Measurements from ENCODE around the gene SIRT2. TPM values are rescaled to one million over a fixed set of nuclear protein-coding genes. Genes with fewer than 3 reads are reported as not detected.
"Not testable (repeated sequence)": the region's sequence is repeated elsewhere in the genome, so short reads cannot be mapped to it uniquely, and the experiment has no call there.

Gene SIRT2
- total RNA-seq, 2 donors from 2014 or later, result 60.9 to 87.3 TPM

DNA sequence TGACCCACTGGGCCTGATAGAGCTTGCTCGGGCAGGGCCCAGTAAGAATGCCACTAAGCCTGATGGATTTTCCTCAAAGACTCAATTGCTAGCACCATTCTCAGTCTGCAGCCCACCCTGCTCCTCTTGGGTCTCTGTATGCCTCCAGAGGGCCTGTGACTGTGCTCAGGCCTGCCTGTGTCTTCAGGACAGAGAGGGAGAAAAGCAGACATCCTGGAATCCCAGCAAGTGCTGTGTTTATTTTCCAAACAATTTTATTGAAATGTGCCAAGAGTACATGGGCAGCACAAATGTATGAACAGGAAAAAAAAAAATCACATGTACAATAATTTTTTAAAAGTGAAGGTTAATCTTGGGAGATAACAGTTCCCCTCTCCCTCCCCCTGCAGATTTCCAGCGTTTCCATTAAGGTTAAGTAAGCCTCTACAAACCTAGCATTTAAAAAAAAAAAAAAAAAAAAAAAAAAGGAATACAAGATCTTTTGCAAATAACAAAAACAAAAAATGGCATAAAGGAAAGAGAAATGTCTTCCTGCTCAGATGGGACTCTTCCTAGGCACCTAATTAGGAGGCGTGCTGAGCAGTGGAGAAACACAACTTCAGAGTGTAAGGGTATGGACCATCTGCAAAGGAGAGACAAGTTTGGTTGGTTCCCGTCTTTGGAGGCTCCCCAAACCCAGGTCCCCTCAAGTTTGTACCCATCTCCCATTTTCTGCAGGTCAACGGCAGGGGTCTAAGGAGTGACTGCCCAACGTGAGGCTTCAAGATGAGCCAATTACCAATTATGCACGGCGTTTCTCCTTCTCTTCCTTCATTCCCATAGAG is 63.0 kb downstream of the SIRT2 start:
- DNase-seq (ENCODE audit: low spot score) (no peak), ATAC-seq (no peak)
- Mint-ChIP-seq H3K4me1 (ENCODE audit: low read depth in 2 of 2) (peaks cover 21 to 24% of the 10 kb centered on the region in 2 donors), H3K36me3 (peaks cover 4% of the 10 kb centered on the region), H3K4me3 (no peak overlapping the region), H3K9me3 (no peaks in the 10 kb centered on the region), H3K27me3 (no peaks in the 10 kb centered on the region), H3K27ac (peak overlapping the region in 1 of 2 donors; percentile 27)

DNA sequence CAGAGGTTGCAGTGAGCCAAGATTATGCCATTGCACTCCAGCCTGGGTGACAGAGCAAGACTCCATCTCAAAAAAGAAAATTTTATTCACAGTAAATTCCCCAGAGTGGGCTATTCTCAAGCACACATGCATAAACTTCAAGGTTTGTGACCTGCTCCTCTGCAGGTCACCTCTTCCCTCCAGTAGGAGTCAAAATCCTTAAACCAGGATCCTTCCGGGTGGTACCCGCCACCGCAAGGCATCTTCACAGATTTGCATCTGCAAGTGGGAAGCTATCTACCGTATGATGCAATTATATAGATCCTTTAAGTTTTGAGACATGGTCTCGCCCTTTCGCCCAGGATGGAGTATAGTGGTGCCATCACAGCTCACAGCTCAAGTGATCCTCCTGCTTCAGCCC is 64.8 kb downstream of the SIRT2 start:
- Mint-ChIP-seq H3K4me1 (ENCODE audit: low read depth in 2 of 2) (peaks cover 21% of the 10 kb centered on the region in 2 donors), H3K36me3 (peaks cover 4% of the 10 kb centered on the region), H3K4me3 (no peak overlapping the region), H3K27ac (no peak overlapping the region), H3K9me3 (no peaks in the 10 kb centered on the region), H3K27me3 (no peaks in the 10 kb centered on the region)
- ATAC-seq (no peak), DNase-seq (ENCODE audit: low spot score) (no peak)

DNA sequence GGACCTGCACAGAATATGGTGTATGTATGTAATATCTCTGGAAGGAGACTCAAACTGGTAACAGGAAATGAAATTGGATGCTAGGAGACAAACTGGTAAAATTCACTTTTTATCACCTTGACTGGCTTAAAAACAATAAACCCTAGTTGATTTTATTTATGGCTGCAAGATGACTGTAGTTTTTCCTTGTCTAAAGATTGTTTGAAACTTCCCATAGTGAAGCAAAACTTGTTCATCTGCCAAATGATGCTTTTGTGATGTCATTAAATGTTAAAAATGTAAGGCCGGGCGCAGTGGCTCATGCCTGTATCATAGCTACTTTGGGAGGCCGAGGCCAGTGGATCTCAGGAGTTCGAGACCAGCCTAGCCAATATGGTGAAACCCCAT is 65.3 kb downstream of the SIRT2 start:
- no peak overlapping the region for H3K4me3 Mint-ChIP-seq
- H3K9me3 Mint-ChIP-seq, result no peaks in the 10 kb centered on the region
- no peak for DNase-seq (ENCODE audit: low spot score)
- no peaks in the 10 kb centered on the region for H3K27me3 Mint-ChIP-seq
- peaks cover 4% of the 10 kb centered on the region for H3K36me3 Mint-ChIP-seq
- no peak overlapping the region for H3K27ac Mint-ChIP-seq
- H3K4me1 Mint-ChIP-seq (ENCODE audit: low read depth in 2 of 2), result peaks cover 18 to 21% of the 10 kb centered on the region in 2 donors
- no peak for ATAC-seq

DNA sequence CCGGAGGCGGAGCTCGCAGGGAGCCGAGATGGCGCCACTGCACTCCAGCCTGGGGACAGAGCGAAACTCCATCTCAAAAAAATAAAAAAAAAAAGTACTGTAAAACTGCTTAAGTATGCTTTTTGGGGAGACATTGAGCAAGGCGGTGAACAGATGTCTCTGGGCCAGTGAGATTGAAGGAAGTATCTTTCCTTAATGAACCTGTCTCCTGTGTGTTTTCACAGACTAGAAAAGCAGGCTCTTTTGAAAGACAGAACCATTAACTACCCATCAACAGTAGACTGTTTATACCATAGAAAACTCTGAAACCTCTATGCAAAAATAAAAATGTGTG is 66.4 kb downstream of the SIRT2 start:
- Mint-ChIP-seq H3K4me1 (ENCODE audit: low read depth in 2 of 2) (peaks cover 14 to 18% of the 10 kb centered on the region in 2 donors), H3K27ac (peak overlapping the region; percentile 28 to 99), H3K9me3 (no peaks in the 10 kb centered on the region), H3K27me3 (no peaks in the 10 kb centered on the region), H3K4me3 (no peak overlapping the region), H3K36me3 (peaks cover 4% of the 10 kb centered on the region)
- DNase-seq (ENCODE audit: low spot score), result no peak
- no peak for ATAC-seq

DNA sequence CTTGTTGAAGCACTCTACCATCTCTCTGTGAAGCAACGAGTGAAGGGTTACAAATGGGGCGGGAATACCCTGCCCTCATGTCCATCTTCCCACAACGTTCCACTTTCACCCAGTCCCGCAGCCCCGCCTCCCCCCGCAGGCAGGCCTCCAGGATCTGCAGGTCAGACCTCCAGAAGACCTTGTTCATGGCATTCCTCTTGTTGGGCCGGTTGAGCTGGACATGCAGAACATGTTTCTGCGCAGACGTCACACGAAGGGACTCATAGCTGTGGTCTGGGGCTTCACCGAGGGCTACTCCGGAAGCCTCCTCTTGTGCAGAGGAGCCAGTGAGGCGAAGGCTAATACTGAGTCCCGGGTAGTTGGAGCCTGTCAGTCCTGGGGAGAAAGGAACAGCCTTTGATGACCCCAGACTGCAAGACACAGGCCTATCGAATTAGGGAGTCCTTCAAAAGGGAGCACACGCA is 68.2 kb downstream of the SIRT2 start:
- H3K4me1 Mint-ChIP-seq (ENCODE audit: low read depth in 2 of 2), result peaks cover 14 to 22% of the 10 kb centered on the region in 2 donors
- H3K9me3 Mint-ChIP-seq, result no peaks in the 10 kb centered on the region
- H3K27me3 Mint-ChIP-seq, result no peaks in the 10 kb centered on the region
- peak overlapping the region; percentile 82 to 99 for H3K27ac Mint-ChIP-seq
- ATAC-seq (peak; percentile 81), DNase-seq (ENCODE audit: low spot score) (peak; percentile 83)
- H3K36me3 Mint-ChIP-seq, result no peaks in the 10 kb centered on the region
- H3K4me3 Mint-ChIP-seq, result peak overlapping the region; percentile 85

DNA sequence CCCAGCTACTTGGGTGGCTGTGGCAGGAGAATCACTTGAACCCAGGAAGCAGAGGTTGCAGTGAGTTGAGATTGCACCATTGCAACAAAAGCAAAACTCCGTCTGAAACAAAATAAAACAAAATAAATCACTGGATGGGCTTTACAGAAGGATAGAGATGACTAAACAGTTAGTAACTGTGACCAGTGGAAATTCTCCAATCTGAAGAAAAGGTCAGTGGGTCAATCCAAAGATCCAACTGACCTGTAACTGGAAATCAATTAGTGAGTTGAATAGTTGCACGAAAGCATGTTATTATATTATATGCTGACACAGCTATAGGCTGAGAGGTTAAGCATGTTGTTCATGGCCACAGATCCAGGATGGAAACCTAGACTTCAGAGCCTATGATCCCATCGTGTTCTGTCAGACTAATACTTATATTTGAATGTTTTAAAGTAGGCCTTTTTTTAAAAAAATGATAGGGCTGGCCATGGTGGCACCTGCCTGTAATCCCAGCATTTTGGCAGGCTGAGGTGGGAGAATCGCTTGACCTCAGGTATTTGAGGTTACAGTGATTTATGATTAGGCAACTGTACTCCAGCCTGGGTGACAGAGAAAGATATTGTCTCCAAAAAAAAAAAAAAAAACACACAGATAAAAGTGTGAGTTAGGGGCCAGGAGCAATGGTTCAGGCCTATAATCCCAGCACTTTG is 69.2 kb downstream of the SIRT2 start:
- Mint-ChIP-seq H3K36me3 (no peaks in the 10 kb centered on the region), H3K27me3 (no peaks in the 10 kb centered on the region), H3K4me1 (ENCODE audit: low read depth in 2 of 2) (peaks cover 14 to 22% of the 10 kb centered on the region in 2 donors), H3K27ac (peak overlapping the region; percentile 82 to 99), H3K4me3 (peak overlapping the region; percentile 85), H3K9me3 (no peaks in the 10 kb centered on the region)
- no peak for ATAC-seq
- no peak for DNase-seq (ENCODE audit: low spot score)

DNA sequence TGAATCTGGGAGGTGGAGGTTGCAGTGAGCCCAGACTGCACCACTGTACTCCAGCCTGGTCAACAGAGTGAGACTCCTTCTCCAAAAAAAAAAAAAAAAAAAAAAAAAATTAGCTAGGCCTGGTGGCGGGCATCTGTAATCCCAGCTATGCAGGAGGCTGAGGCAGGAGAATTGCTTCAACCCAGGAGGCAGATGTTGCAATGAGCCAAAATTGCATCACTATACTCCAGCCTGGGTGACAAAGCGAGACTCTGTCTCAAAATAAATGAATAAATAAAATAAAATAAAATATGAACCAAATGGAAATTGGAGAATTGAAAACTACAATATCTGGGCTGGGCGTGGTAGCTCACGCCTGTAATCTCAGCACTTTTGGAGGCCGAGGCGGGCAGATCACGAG is 70.2 kb downstream of the SIRT2 start:
- not testable (repeated sequence) for H3K4me3 Mint-ChIP-seq; H3K36me3 Mint-ChIP-seq; ATAC-seq; H3K27me3 Mint-ChIP-seq; H3K9me3 Mint-ChIP-seq; H3K27ac Mint-ChIP-seq; DNase-seq (ENCODE audit: low spot score)
- peaks cover 14 to 22% of the 10 kb centered on the region in 2 donors for H3K4me1 Mint-ChIP-seq (ENCODE audit: low read depth in 2 of 2)

Other genes starting within 250 kb of the SIRT2 start
- 10 to 100 TPM in 1 of 2 donors, 1 to 10 TPM in 1; 3.6 to 10.4 TPM for gene CAPN12, start 155.1 kb downstream of the SIRT2 start, total RNA-seq
- gene LGALS7, start 126.1 kb downstream of the SIRT2 start, total RNA-seq, result not detected
- not detected for gene LGALS7B, start 110.4 kb downstream of the SIRT2 start, total RNA-seq
- gene LGALS4, start 86.7 kb downstream of the SIRT2 start, total RNA-seq, result 1 to 10 TPM; 1.6 to 1.7 TPM
- gene ECH1, start 67.8 kb downstream of the SIRT2 start, total RNA-seq, result 100 to 1,000 TPM; 104 to 163 TPM
- gene HNRNPL, start 49.6 kb downstream of the SIRT2 start, total RNA-seq, result 100 to 1,000 TPM; 559 to 561 TPM
- 10 to 100 TPM; 58.1 to 63.8 TPM for gene RINL, start 21.3 kb downstream of the SIRT2 start, total RNA-seq
- gene NFKBIB, start 351 bp upstream of the SIRT2 start, total RNA-seq, result 100 to 1,000 TPM; 106 to 108 TPM
- 1 to 10 TPM in 1 of 2 donors, under 1 TPM in 1; 0.74 to 1.2 TPM for gene CCER2, start 12.6 kb upstream of the SIRT2 start, total RNA-seq
- gene SARS2, start 31.1 kb upstream of the SIRT2 start, total RNA-seq, result 10 to 100 TPM; 32.4 to 70.3 TPM
- gene MRPS12, start 31.3 kb upstream of the SIRT2 start, total RNA-seq, result 100 to 1,000 TPM in 1 of 2 donors, 10 to 100 TPM in 1; 82.5 to 117 TPM
- not detected for gene FBXO17, start 76.1 kb upstream of the SIRT2 start, total RNA-seq
- gene FBXO27, start 132.9 kb upstream of the SIRT2 start, total RNA-seq, result under 1 TPM; 0.31 to 0.88 TPM
- gene ACP7, start 184.8 kb upstream of the SIRT2 start, total RNA-seq, result under 1 TPM in 1 of 2 donors, not detected in 1; 0.36 TPM
- 10 to 100 TPM; 18.3 to 22.9 TPM for gene PAK4, start 226.2 kb upstream of the SIRT2 start, total RNA-seq

Data from natural killer cell treated with Interleukin-12 subunit alpha and Interleukin-12 subunit beta and Interleukin-15 and Interleukin-18, amount 100 ng/mL, for 72 hours (primary cell).